Lower lobe of right lung (tissue), 2 donors: ENCODE data around the gene P2RY13. TPM values are rescaled to one million over a fixed set of nuclear protein-coding genes. Genes with fewer than 3 reads are reported as not detected.

Experiments
- ATAC-seq, 2 donors: fragments of 200-7000 bp; cut with Tn5 transposase; one replicate each; pipeline ENCODE4 v1.9.1; 2020 to 2022; ENCODE audit warnings: mild to moderate bottlenecking in 2 of 2, moderate library complexity in 2 of 2
- DNase-seq: peaks from one replicate; pipeline ENCODE4 v3.0.0-alpha.2; 2020
- H3K27ac ChIP-seq: fragments of 200-600 bp; one replicate; pipeline ENCODE4 v1.8.0; 2022
- H3K27me3 ChIP-seq: fragments of 200-600 bp; one replicate; pipeline ENCODE4 v1.8.0; 2022; ENCODE audit warnings: low read depth
- H3K36me3 ChIP-seq: fragments of 200-600 bp; one replicate; pipeline ENCODE4 v1.8.0; 2022; ENCODE audit warnings: mild to moderate bottlenecking
- H3K4me1 ChIP-seq: fragments of 200-600 bp; one replicate; pipeline ENCODE4 v1.8.0; 2022
- H3K4me3 ChIP-seq: fragments of 200-600 bp; one replicate; pipeline ENCODE4 v1.8.0; 2022; ENCODE audit warnings: mild to moderate bottlenecking
- H3K9me3 ChIP-seq: fragments of 200-600 bp; one replicate; pipeline ENCODE4 v1.8.0; 2022
- CTCF ChIP-seq: fragments of 200-600 bp; IDR thresholded peaks from one replicate; pipeline ENCODE4 v1.8.0; 2022; ENCODE audit warnings: antibody characterized with exemption, mild to moderate bottlenecking
- intact Hi-C: fragments of 100-400 bp; cut with DNase I; formaldehyde crosslinking; loops from one replicate; pipeline ENCODE4 v1.11.0; 2022
- total RNA-seq: library from RNA; stranded (reverse); fragmentation: NEBNext Ultra II Directional; extraction: Animal tissue kit (Norgen Biotek cat#: 25700); gene quantifications from one replicate; pipeline ENCODE4 v1.2.1, GENCODE V29; 2021
- donor health status: DM: no; HTN: yes; CAD: no; lungs with severe emphysema.

The P2RY13 gene
- total RNA-seq, 1 donor from 2014 or later, result 14.4 TPM

DNA sequence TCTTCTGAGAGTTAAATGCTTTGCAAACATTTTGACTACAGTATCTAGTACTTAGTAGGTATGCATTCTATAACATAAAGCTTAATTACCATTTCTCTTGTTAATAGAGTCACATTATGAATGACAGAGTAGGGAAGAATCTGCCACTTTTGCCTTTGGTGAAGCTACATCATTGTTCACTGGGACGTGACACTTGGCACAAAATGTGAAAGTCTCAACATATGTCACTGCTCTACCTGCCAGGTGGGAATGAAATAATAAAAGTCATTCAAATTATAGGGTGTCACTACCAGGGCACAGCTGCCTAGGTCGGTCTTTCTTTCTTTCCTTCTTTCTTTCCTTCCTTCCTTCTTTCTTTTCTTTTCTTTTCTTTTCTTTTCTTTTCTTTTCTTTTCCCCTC lies 30.3 kb downstream of the P2RY13 start:
- Histone ChIP-seq H3K36me3 (no peaks in the 10 kb centered on the region), H3K4me1 (no peaks in the 10 kb centered on the region), H3K27ac (no peak overlapping the region), H3K9me3 (no peaks in the 10 kb centered on the region), H3K27me3 (no peaks in the 10 kb centered on the region), H3K4me3 (no peak overlapping the region)
- no peak for ATAC-seq
- no peak for DNase-seq
- no peak for TF ChIP-seq CTCF
- intact Hi-C loops, result no loop called here

DNA sequence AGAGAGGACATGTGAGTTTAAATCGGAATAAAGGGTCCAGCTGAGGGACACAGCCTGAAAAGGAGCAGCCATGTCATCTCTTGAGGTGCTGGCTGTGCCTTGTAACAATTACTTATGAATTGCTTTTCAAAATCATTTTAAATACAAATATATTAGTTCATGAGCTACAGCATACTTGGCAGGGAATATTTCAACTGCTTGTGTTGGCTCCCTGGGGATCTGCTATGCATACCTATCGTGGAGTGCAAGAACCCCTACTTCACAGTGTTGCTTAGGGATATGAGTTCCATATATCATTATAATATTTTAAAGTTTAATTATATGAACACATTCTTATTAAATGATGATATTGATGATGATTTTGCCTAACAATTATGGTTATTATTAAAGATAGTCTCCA lies 31.9 kb downstream of the P2RY13 start:
- DNase-seq (no peak), ATAC-seq (no peak)
- no peak for TF ChIP-seq CTCF
- Histone ChIP-seq H3K27me3 (no peaks in the 10 kb centered on the region), H3K9me3 (no peaks in the 10 kb centered on the region), H3K36me3 (no peaks in the 10 kb centered on the region), H3K27ac (no peak overlapping the region), H3K4me1 (no peaks in the 10 kb centered on the region), H3K4me3 (no peak overlapping the region)
- intact Hi-C loops, result no loop called here

- Histone ChIP-seq H3K4me3 (no peak overlapping the region), H3K27me3 (no peaks in the 10 kb centered on the region), H3K9me3 (no peaks in the 10 kb centered on the region), H3K36me3 (no peaks in the 10 kb centered on the region), H3K4me1 (no peaks in the 10 kb centered on the region), H3K27ac (no peak overlapping the region)
- no peak for ATAC-seq
- intact Hi-C loops, result no loop called here
- no peak for DNase-seq
- TF ChIP-seq CTCF, result no peak
These were observed 33.1 kb downstream of the P2RY13 start for GRCh38 chr3:151296226-151296625.

GRCh38 chr3:151293127-151293526 lies 36.2 kb downstream of the P2RY13 start:
- H3K4me1 ChIP-seq, result no peaks in the 10 kb centered on the region
- ATAC-seq, result no peak
- TF ChIP-seq CTCF, result no peak
- H3K9me3 ChIP-seq, result no peaks in the 10 kb centered on the region
- no peak for DNase-seq
- H3K27ac ChIP-seq, result no peak overlapping the region
- H3K27me3 ChIP-seq, result no peaks in the 10 kb centered on the region
- H3K4me3 ChIP-seq, result no peak overlapping the region
- intact Hi-C loops, result no loop called here
- H3K36me3 ChIP-seq, result no peaks in the 10 kb centered on the region

DNA sequence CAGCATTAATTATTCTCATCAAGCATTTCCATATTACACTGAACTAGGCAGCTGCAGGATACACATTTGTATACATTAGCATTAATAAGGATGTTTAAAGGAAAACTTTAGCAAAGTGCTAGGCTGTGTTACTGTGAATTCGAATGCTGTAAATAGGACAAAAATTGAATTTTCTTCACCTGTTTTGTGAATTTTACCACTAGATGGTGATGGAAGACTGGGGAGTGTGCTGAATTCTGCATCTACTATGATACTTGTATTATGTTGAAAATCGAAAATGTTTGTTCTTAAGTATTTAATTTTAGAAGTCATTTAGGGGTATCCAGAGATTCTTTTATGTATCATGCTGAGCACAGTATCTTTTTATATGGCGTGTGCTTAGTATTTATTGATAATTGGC lies 38.7 kb downstream of the P2RY13 start:
- H3K27me3 ChIP-seq, result no peaks in the 10 kb centered on the region
- intact Hi-C loops, result no loop called here
- no peaks in the 10 kb centered on the region for H3K36me3 ChIP-seq
- peak; percentile 31 for TF ChIP-seq CTCF
- ATAC-seq (no peak), DNase-seq (no peak)
- no peak overlapping the region for H3K27ac ChIP-seq
- H3K4me1 ChIP-seq, result no peaks in the 10 kb centered on the region
- no peaks in the 10 kb centered on the region for H3K9me3 ChIP-seq
- no peak overlapping the region for H3K4me3 ChIP-seq

- no peak for TF ChIP-seq CTCF
- ATAC-seq, result no peak
- Histone ChIP-seq H3K4me3 (no peak overlapping the region), H3K9me3 (no peaks in the 10 kb centered on the region), H3K27ac (no peak overlapping the region), H3K4me1 (no peaks in the 10 kb centered on the region), H3K36me3 (no peaks in the 10 kb centered on the region), H3K27me3 (no peaks in the 10 kb centered on the region)
- DNase-seq, result no peak
- intact Hi-C loops, result no loop called here
These were observed 39.9 kb downstream of the P2RY13 start for GRCh38 chr3:151289445-151289844.
